Gastrocnemius medialis (tissue), 4 donors: ENCODE results near the gene WRAP73.

Experiments used
- POLR2A ChIP-seq, 2 donors: fragments of 450-650 bp; IDR thresholded peaks; one replicate each; pipeline ENCODE4 v1.6.1; 2017; ENCODE audit warnings: antibody characterized with exemption in 2 of 2, mild to moderate bottlenecking in 2 of 2, moderate library complexity in 2 of 2
- TF ChIP-seq, protein P1 (sequence below), 5 experiments: fragments of 450-650 bp in 3 of 5; fragments of 200-600 bp in 2 of 5; sonication (generic) in 2 of 5; IDR thresholded peaks in 4 of 5; conservative IDR thresholded peaks in 1 of 5; 1 replicate in 4 of 5; 2 replicates in 1 of 5; pipeline ENCODE4 v1.5.1; 2016 to 2019; ENCODE audit warnings: antibody characterized with exemption in 5 of 5, mild to moderate bottlenecking in 3 of 5, moderate library complexity in 3 of 5

DNA sequence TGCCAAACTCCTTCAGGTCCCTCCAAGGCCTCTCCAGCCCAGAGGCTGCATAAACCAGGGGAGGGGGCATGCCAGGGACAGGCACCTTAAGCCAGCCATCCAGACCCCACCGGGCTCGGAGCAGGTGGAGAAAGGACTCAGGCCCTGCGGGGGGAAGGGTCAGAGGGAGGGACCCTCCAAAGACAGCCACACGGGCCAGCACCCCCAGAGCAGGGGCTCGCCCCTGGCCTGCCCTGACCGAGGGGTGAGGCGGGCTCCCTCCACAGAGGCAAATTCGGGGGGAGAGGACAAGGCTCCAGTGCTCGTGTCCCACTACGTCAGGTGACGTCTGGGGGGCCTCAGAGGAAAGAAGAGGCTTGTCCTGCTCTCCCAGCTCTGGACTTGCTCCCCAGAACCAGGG lies 46.7 kb downstream of the WRAP73 start:
- TF ChIP-seq POLR2A (IDR thresholded peaks at IDR 0.05): no peak
- TF ChIP-seq, protein P1, sequence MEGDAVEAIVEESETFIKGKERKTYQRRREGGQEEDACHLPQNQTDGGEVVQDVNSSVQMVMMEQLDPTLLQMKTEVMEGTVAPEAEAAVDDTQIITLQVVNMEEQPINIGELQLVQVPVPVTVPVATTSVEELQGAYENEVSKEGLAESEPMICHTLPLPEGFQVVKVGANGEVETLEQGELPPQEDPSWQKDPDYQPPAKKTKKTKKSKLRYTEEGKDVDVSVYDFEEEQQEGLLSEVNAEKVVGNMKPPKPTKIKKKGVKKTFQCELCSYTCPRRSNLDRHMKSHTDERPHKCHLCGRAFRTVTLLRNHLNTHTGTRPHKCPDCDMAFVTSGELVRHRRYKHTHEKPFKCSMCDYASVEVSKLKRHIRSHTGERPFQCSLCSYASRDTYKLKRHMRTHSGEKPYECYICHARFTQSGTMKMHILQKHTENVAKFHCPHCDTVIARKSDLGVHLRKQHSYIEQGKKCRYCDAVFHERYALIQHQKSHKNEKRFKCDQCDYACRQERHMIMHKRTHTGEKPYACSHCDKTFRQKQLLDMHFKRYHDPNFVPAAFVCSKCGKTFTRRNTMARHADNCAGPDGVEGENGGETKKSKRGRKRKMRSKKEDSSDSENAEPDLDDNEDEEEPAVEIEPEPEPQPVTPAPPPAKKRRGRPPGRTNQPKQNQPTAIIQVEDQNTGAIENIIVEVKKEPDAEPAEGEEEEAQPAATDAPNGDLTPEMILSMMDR (IDR thresholded peaks at IDR 0.05 in 4 of 5, conservative IDR thresholded peaks at IDR 0.05 in 1 of 5): no peak
